ENCODE results near the gene SHISAL2B. TPM values are rescaled to one million over a fixed set of nuclear protein-coding genes. Genes with fewer than 3 reads are reported as not detected.
"Not testable (repeated sequence)": the region's sequence is repeated elsewhere in the genome, so short reads cannot be mapped to it uniquely, and the experiment has no call there.

Gene SHISAL2B
- total RNA-seq, 2 experiments from 2014 or later = not detected

DNA sequence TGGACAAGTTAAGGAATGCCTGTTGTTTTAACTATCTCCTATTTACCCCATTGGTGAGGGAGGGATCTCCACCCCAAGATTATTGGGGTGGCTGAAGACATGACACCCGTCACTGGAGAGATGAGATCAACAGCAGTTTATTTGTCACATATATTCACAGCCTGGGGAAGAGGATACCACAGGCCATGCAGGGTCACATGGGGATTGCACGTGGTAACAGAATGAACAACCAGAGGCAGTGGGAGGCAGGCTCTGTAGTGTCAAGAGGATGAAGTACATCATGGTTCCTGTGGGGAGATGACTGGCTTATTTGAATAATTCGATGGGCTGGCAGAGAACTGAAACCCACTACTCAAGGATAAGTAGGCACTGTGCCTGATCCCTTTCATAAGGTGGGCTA, 18.6 kb upstream of the SHISAL2B start:
- Mint-ChIP-seq H3K36me3 (no peaks in the 10 kb centered on the region), H3K9me3 (no peaks in the 10 kb centered on the region), H3K4me3 (no peak overlapping the region), H3K27me3 (peaks cover 6% of the 10 kb centered on the region), H3K27ac (no peak overlapping the region), H3K4me1 (ENCODE audit: low read depth) (no peaks in the 10 kb centered on the region)
- no peak for DNase-seq
- ChIA-PET POLR2A (no interaction called here), CTCF (no interaction called here)
- intact Hi-C loops (cut with micrococcal nuclease) = no loop called here

DNA sequence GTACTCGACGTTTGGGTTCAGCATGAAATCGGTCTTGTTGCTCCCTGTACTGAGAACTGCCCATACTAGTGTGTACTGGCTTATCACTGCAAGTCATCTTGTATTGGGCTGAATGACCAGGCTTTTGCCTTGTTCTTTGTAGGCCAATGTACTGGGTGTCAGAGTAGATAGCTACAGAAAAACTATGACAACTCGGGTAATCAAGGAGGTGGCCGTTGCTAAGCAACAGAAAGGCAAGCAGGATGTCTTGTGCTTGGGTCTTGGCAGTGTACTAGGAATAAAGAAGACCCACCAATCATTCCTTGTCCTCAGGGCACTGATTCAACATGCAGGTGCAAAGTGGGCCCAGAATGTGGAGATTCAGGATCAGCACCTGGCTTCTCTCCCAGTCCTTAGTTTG, 11.9 kb upstream of the SHISAL2B start:
- no peak for DNase-seq
- POLR2A ChIA-PET = no interaction called here
- Mint-ChIP-seq H3K27me3 (peaks cover 3% of the 10 kb centered on the region), H3K27ac (no peak overlapping the region), H3K4me3 (no peak overlapping the region), H3K36me3 (no peaks in the 10 kb centered on the region), H3K4me1 (ENCODE audit: low read depth) (no peaks in the 10 kb centered on the region), H3K9me3 (no peaks in the 10 kb centered on the region)
- intact Hi-C loops (cut with micrococcal nuclease) = no loop called here
- CTCF ChIA-PET = no interaction called here

DNA sequence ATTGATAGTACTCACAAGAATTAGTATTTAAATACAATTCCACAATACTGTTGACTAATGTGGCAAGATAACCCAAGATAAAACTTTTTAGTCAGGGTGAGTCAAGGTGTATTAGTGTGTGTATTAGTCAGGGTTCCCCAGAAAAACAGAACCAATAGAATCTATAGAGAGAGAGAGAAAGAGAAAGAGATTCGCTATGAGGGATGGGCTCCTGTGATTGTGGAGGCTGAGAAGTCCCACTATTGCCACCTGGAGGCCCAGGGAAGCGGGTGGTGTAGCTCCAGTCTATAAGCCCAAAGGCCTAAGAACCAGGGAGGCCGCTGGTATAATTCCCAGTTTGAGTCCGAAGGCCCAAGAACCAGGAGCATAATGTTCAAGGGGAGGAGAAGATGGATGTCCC, 10.0 kb upstream of the SHISAL2B start:
- POLR2A ChIA-PET = no interaction called here
- no peaks in the 10 kb centered on the region for H3K9me3 Mint-ChIP-seq
- DNase-seq = no peak
- no peak overlapping the region for H3K27ac Mint-ChIP-seq
- no peaks in the 10 kb centered on the region for H3K4me1 Mint-ChIP-seq (ENCODE audit: low read depth)
- intact Hi-C loops (cut with micrococcal nuclease) = no loop called here
- H3K27me3 Mint-ChIP-seq = peaks cover 3% of the 10 kb centered on the region
- CTCF ChIA-PET = no interaction called here
- H3K4me3 Mint-ChIP-seq = no peak overlapping the region
- no peaks in the 10 kb centered on the region for H3K36me3 Mint-ChIP-seq

DNA sequence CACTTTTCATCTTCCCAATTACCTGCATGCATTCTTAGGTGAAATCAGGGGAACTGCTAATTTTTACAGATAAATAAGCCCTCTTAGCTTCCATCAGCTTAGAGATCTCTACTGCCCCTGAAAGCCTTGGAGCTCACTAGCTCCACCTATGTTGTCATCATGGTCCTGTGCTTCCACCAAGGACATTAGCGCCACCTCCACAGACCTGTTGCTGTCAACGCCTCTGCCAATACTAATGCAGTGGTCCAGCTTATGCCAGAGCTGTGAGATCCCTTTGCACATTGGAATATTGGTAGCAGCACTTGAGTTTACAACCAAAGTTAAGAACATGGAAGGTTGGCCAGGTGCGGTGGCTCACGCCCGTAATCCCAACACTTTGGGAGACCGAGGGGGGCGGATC, 7.7 kb upstream of the SHISAL2B start:
- ChIA-PET POLR2A (no interaction called here), CTCF (no interaction called here)
- H3K4me1 Mint-ChIP-seq (ENCODE audit: low read depth) = no peaks in the 10 kb centered on the region
- intact Hi-C loops (cut with micrococcal nuclease) = no loop called here
- peaks cover 3% of the 10 kb centered on the region for H3K27me3 Mint-ChIP-seq
- H3K4me3 Mint-ChIP-seq = no peak overlapping the region
- H3K27ac Mint-ChIP-seq = no peak overlapping the region
- DNase-seq = no peak
- H3K36me3 Mint-ChIP-seq = no peaks in the 10 kb centered on the region
- no peaks in the 10 kb centered on the region for H3K9me3 Mint-ChIP-seq

DNA sequence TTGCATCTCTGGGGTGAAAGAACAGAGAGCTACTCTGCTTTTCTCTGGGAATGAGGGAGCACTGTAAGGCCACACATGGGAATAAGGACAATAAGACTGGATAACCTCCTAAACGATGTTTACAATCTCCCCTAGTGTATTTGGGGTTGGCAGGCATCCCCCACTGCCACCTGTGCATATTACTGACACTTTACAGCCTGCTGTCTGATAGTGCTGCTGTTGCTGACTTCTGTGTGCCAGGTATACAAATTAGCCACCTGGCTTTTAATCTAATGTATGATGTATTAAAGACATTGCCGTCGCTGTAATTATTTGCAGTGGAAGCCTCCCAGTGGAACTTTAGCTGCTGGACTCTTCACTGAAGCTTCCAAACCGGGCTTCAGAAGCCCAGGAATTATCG, 4.4 kb upstream of the SHISAL2B start:
- ChIA-PET POLR2A (no interaction called here), CTCF (no interaction called here)
- Mint-ChIP-seq H3K27me3 (peaks cover 14% of the 10 kb centered on the region), H3K4me3 (no peak overlapping the region), H3K9me3 (no peaks in the 10 kb centered on the region), H3K27ac (no peak overlapping the region), H3K36me3 (no peaks in the 10 kb centered on the region), H3K4me1 (ENCODE audit: low read depth) (peaks cover 7% of the 10 kb centered on the region)
- intact Hi-C loops (cut with micrococcal nuclease) = no loop called here
- DNase-seq = no peak

DNA sequence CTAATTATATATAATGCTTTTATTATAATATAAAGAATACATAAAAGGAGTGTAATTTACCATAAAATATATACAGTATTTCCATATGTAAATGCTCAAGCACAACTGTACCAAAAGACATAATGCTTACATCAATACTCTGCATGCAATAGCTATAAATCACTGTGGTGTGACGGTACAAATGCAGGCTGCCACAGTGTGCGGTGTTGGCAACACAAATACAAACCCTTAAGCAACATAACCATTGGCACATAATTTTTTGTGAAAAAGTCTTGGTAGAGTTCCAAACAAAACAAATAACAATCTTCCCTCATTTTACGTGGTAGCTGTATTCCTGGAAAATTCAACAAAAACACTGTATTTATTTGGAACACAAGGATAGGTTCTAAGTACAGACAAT, 1.9 kb upstream of the SHISAL2B start:
- Mint-ChIP-seq H3K9me3 (no peaks in the 10 kb centered on the region), H3K4me1 (ENCODE audit: low read depth) (peaks cover 10% of the 10 kb centered on the region), H3K4me3 (no peak overlapping the region), H3K36me3 (no peaks in the 10 kb centered on the region), H3K27ac (no peak overlapping the region), H3K27me3 (peaks cover 26% of the 10 kb centered on the region)
- POLR2A ChIA-PET = no interaction called here
- DNase-seq = no peak
- CTCF ChIA-PET = no interaction called here
- intact Hi-C loops (cut with micrococcal nuclease) = no loop called here

DNA sequence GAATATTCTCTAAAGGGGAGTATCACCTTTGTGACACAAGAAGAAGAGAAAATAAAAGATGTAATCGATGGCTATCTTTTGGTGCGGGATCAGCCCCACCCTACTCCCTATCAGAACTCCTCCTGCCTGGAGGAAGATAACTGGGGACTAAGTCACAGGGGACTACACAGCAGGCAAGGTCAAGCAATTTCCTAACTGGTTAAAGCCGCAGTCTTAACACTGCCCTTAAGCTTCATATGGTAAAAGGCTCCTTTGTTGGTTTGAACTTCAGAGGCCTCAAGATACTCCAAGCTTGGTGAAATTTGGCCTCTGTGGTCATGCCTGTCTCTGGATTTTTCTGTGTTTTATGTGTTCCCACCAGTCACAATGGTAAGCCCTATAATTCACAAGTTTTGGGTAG, 1.3 kb upstream of the SHISAL2B start:
- H3K9me3 Mint-ChIP-seq = no peaks in the 10 kb centered on the region
- intact Hi-C loops (cut with micrococcal nuclease) = no loop called here
- no peak for DNase-seq
- no peaks in the 10 kb centered on the region for H3K36me3 Mint-ChIP-seq
- no peak overlapping the region for H3K27ac Mint-ChIP-seq
- peaks cover 32% of the 10 kb centered on the region for H3K27me3 Mint-ChIP-seq
- CTCF ChIA-PET = no interaction called here
- H3K4me1 Mint-ChIP-seq (ENCODE audit: low read depth) = peaks cover 10% of the 10 kb centered on the region
- H3K4me3 Mint-ChIP-seq = no peak overlapping the region
- POLR2A ChIA-PET = no interaction called here

DNA sequence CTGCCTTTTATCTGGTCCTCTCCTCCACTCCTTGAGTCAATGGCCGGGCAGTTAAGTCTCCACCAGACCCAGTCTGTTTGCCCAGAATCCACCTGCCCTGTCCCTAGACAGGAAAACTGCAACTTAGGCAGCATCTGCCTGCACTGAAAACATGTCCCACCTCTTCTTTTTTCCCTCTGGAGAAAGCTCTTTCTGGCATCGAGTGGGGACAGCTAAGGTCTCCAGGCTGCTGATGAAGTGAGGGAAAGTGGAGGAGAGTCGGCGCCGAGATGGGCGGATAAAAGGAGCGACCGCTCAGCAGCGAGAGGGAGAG, 243 bp upstream of the SHISAL2B start:
- no peak overlapping the region for H3K4me3 Mint-ChIP-seq
- POLR2A ChIA-PET = no interaction called here
- H3K27me3 Mint-ChIP-seq = peaks cover 32% of the 10 kb centered on the region

DNA sequence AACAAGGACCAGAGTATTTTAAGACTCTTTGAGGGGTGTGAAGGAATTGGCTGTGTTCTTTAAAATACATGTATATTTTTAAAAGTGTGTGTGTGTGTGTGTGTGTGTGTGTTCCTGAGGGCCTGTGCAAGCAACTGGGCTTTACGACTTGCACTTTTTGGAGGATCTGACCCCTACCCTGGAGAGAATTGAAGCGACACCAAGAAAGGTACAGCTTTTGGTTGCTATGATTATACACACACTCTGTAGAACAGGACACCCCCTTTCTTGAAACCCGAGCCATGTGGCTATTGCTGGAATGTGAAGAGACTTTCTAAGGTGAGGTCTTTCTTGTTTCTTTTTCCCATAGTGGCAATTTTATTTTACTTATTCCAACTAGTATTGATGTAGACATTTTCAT, 988 bp downstream of the SHISAL2B start:
- POLR2A ChIA-PET = no interaction called here
- H3K36me3 Mint-ChIP-seq = no peaks in the 10 kb centered on the region
- no peak overlapping the region for H3K27ac Mint-ChIP-seq
- H3K27me3 Mint-ChIP-seq = peaks cover 32% of the 10 kb centered on the region
- H3K9me3 Mint-ChIP-seq = peaks cover 8% of the 10 kb centered on the region
- no peak for DNase-seq
- CTCF ChIA-PET = no interaction called here
- intact Hi-C loops (cut with micrococcal nuclease) = no loop called here
- peaks cover 10% of the 10 kb centered on the region for H3K4me1 Mint-ChIP-seq (ENCODE audit: low read depth)
- no peak overlapping the region for H3K4me3 Mint-ChIP-seq

More for the DNA sequence above, 243 bp upstream of the SHISAL2B start:
- intact Hi-C loops (cut with micrococcal nuclease) = no loop called here
- Mint-ChIP-seq H3K36me3 (no peaks in the 10 kb centered on the region), H3K27ac (no peak overlapping the region), H3K4me1 (ENCODE audit: low read depth) (peaks cover 10% of the 10 kb centered on the region), H3K9me3 (no peaks in the 10 kb centered on the region)
- CTCF ChIA-PET = no interaction called here
- DNase-seq = no peak

DNA sequence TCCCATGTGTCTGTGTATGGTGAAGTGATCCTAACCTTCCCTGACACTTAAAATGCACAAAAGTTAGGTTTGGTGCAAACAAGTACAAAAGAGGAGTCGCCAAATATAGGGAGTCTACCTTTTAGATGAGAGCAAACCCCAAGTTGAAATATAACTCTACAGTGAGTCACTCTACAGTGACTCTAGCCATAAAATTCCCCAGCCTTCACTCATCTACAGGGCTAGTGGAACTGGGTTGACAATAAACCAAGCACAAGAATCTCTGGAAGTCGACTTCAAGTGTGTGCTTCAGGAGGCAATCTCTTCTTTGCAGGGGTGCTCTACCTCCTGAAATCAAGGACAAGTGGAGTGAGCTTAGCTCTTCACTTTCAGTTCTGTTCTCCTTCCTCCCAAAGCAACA, 3.3 kb downstream of the SHISAL2B start:
- H3K4me1 Mint-ChIP-seq (ENCODE audit: low read depth) = peaks cover 10% of the 10 kb centered on the region
- peaks cover 17% of the 10 kb centered on the region for H3K9me3 Mint-ChIP-seq
- H3K27ac Mint-ChIP-seq = no peak overlapping the region
- peaks cover 3% of the 10 kb centered on the region for H3K36me3 Mint-ChIP-seq
- DNase-seq = no peak
- CTCF ChIA-PET = no interaction called here
- POLR2A ChIA-PET = no interaction called here
- intact Hi-C loops (cut with micrococcal nuclease) = no loop called here
- no peak overlapping the region for H3K4me3 Mint-ChIP-seq
- H3K27me3 Mint-ChIP-seq = peaks cover 30% of the 10 kb centered on the region

DNA sequence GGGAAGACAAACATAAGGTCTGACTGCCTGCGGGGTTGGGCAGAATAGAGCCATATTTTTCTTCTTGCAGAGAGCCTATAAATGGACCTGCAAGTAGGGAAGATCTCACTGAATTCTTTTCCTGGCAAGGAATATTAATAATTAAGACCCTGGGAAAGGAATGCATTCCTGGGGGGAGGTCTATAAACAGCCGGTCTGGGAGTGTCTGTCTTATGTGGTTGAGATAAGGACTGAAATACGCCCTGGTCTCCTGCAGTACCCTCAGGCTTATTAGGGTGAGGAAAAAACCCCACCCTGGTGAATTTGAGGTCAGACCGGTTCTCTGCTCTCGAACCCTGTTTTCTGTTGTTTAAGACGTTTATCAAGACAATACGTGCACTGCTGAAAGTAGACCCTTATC, 6.1 kb downstream of the SHISAL2B start:
- POLR2A ChIA-PET; H3K4me1 Mint-ChIP-seq (ENCODE audit: low read depth); CTCF ChIA-PET; H3K4me3 Mint-ChIP-seq; H3K27ac Mint-ChIP-seq; intact Hi-C loops (cut with micrococcal nuclease); DNase-seq; H3K36me3 Mint-ChIP-seq: not testable (repeated sequence)
- H3K27me3 Mint-ChIP-seq = peaks cover 16% of the 10 kb centered on the region
- peaks cover 17% of the 10 kb centered on the region for H3K9me3 Mint-ChIP-seq

DNA sequence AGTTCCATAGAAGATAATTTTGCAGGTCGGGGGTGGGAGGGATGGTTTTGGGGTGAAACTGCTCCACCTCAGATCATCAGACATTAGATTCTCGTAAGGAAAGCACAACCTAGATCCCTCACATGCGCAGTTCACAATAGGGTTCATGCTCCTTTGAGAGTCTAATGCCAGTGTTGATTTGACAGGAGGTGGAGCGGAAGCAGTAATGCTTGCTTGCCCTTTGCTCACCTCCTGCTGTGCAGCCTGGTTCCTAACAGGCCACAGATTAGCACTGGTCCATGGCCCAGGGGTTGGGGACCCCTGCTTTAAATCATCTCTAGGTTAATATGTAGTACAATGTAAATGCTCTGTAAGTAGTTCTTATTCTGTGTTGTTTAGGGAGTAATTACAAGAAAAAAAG, 10.5 kb downstream of the SHISAL2B start:
- intact Hi-C loops (cut with micrococcal nuclease) = no loop called here
- Mint-ChIP-seq H3K4me3 (no peak overlapping the region), H3K36me3 (peaks cover 3% of the 10 kb centered on the region), H3K4me1 (ENCODE audit: low read depth) (no peaks in the 10 kb centered on the region), H3K27me3 (peaks cover 6% of the 10 kb centered on the region), H3K27ac (no peak overlapping the region), H3K9me3 (peaks cover 11% of the 10 kb centered on the region)
- ChIA-PET CTCF (no interaction called here), POLR2A (no interaction called here)
- DNase-seq = no peak

DNA sequence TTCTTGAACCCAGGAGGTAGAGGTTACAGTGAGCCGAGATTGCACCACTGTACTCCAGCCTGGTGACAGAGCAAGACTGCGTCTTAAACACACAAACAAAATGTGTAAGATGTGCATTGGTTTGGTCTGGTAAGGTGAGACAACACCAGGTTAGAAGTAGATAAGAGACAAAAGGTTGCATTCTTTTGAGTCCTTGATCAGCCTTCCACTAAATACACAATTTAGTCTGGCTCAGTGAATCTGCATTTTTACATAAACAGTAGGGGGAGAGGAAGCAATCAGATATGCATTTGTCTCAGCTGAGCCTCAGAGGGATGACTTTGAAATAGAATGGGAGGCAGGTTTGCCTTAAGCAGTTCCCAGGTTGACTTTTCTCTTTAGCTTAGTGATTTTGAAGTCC, 15.8 kb downstream of the SHISAL2B start:
- H3K27me3 Mint-ChIP-seq; intact Hi-C loops (cut with micrococcal nuclease); DNase-seq; H3K27ac Mint-ChIP-seq; H3K9me3 Mint-ChIP-seq; H3K4me3 Mint-ChIP-seq; H3K4me1 Mint-ChIP-seq (ENCODE audit: low read depth); H3K36me3 Mint-ChIP-seq; CTCF ChIA-PET: not testable (repeated sequence)
- POLR2A ChIA-PET = interaction anchor here (0.6 kb wide), 1 partner anchor 26 kb away, joined by 4 read pairs; no protein-coding TSS in a partner anchor

DNA sequence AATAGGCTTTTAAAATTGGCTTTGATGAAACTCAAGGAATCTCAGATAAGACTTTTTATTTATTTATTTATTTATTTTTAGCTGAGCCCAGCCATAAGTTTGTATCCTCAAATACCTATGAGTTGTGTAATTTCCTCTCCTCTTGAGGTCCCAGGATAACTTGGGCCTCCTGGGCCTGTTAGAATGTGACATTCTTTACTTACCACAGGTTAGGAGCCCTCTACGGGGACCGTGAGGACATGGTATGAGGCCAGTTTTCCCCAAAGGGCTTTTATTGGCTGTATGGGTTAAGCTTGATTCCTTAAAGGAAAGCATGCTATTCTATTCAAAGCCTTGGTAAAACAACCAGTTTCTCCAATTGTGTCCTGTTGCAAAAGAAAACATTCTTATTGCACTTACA, 16.9 kb downstream of the SHISAL2B start:
- Mint-ChIP-seq H3K27ac (no peak overlapping the region), H3K36me3 (no peaks in the 10 kb centered on the region), H3K9me3 (no peaks in the 10 kb centered on the region), H3K27me3 (peaks cover 4% of the 10 kb centered on the region), H3K4me1 (ENCODE audit: low read depth) (no peaks in the 10 kb centered on the region), H3K4me3 (no peak overlapping the region)
- POLR2A ChIA-PET = no interaction called here
- CTCF ChIA-PET = interaction anchor here (0.7 kb wide), 1 partner anchor 15 kb away, joined by 3 read pairs; no protein-coding TSS in a partner anchor
- DNase-seq = no peak
- intact Hi-C loops (cut with micrococcal nuclease) = no loop called here
